GM12878 (cell line): ENCODE measurements around the gene DGKE. TPM values are rescaled to one million over a fixed set of nuclear protein-coding genes. Genes with fewer than 3 reads are reported as not detected.
A peak's percentile ranks its signal among the peaks of the same experiment; 100 is the strongest.

Experiments
- ATAC-seq: fragments of 200-7000 bp; cut with Tn5 transposase; 3 replicates; pipeline ENCODE4 v1.9.1; 2020; ENCODE audit warnings: mild to moderate bottlenecking, moderate library complexity
- BruUV-seq: library from RNA; stranded (reverse); fragments of 400-500 nt; replicated peaks from 2 replicates; lab custom pipeline; 2021; lab: Mats Ljungman, UMichigan
- CTCF ChIA-PET: fragments of 300-600 bp; sonication (Branson Sonifier 250); formaldehyde crosslinking; extraction: SDS; loops from one replicate; lab custom pipeline; 2021; ENCODE audit warnings: inconsistent platforms; lab: Yijun Ruan, JAX
- POLR2A ChIA-PET: fragments of 350-600 bp; formaldehyde crosslinking; extraction: SDS; loops from one replicate; lab custom pipeline; 2021; ENCODE audit warnings: inconsistent platforms; lab: Charles Lee
- RAD21 ChIA-PET: fragments of 300-600 bp; sonication (Branson Sonifier 250); formaldehyde crosslinking; loops from one replicate; lab custom pipeline; 2023; ENCODE audit warnings: antibody characterized with exemption; ENCODE audit not compliant: unreplicated experiment; lab: Charles Lee
- SMC1A ChIA-PET: fragments of 300-600 bp; sonication (Branson Sonifier 250); formaldehyde crosslinking; loops from one replicate; lab custom pipeline; 2023; ENCODE audit not compliant: unreplicated experiment, uncharacterized antibody; lab: Charles Lee
- DNase-seq: peaks from one replicate; pipeline ENCODE4 v3.0.0-alpha.2; 2011; ENCODE audit warnings: low read depth, low spot score
- FAIRE-seq: peaks from 3 replicates; lab custom pipeline; 2011; peaks lifted over from hg19 to GRCh38; lab: Jason Lieb, UNC
- H2AFZ ChIP-seq: 2 replicates; pipeline ENCODE4 v1.6.0; 2011; ENCODE audit warnings: low read depth, low read length, control low read depth; ENCODE audit not compliant: control insufficient read depth
- H3K27ac ChIP-seq: 2 replicates; pipeline ENCODE4 v1.5.1; 2011; ENCODE audit warnings: control low read depth; ENCODE audit not compliant: control insufficient read depth, insufficient read depth
- H3K27me3 ChIP-seq, 2 experiments: replicated peaks in 1 of 2; 2 replicates each; pipeline versions ENCODE4 v1.6.0 to v1.6.1; 2011; ENCODE audit warnings: low read length in 1 of 2; ENCODE audit not compliant: control insufficient read depth in 2 of 2, insufficient read depth in 2 of 2
- H3K36me3 ChIP-seq, 2 experiments: 2 replicates each; pipeline ENCODE4 v1.5.1; 2011; ENCODE audit warnings: low read length in 1 of 2; ENCODE audit not compliant: control insufficient read depth in 2 of 2, insufficient read depth in 2 of 2
- H3K4me1 ChIP-seq: 2 replicates; pipeline ENCODE4 v1.6.1; 2011; ENCODE audit warnings: mild to moderate bottlenecking, low read length, moderate library complexity, mixed read lengths; ENCODE audit not compliant: control insufficient read depth, insufficient read depth
- H3K4me2 ChIP-seq: 2 replicates; pipeline ENCODE4 v1.6.0; 2011; ENCODE audit warnings: control low read depth; ENCODE audit not compliant: control insufficient read depth, insufficient read depth
- H3K4me3 ChIP-seq: fragments of 200-600 bp; sonication (generic); 2 replicates; pipeline ENCODE4 v1.5.1; 2016
- H3K79me2 ChIP-seq: 2 replicates; pipeline ENCODE4 v1.6.0; 2011; ENCODE audit warnings: low read length; ENCODE audit not compliant: control insufficient read depth, insufficient read depth
- H3K9ac ChIP-seq: 2 replicates; pipeline ENCODE4 v1.8.0; 2011; ENCODE audit warnings: low read length, control low read depth, mixed read lengths; ENCODE audit not compliant: control insufficient read depth, insufficient read depth
- H3K9me3 ChIP-seq: replicated peaks from 3 replicates; pipeline ENCODE4 v1.5.1; 2011; ENCODE audit warnings: mild to moderate bottlenecking, low read length; ENCODE audit not compliant: control insufficient read depth, insufficient read depth
- H4K20me1 ChIP-seq: 2 replicates; pipeline ENCODE4 v1.6.0; 2011; ENCODE audit not compliant: control insufficient read depth, insufficient read depth
- BACH1 ChIP-seq: fragments of 450-650 bp; IDR thresholded peaks from 2 replicates; pipeline ENCODE4 v1.6.1; 2017; ENCODE audit warnings: mild to moderate bottlenecking, borderline replicate concordance
- CHD1 ChIP-seq: IDR thresholded peaks from 2 replicates; pipeline ENCODE4 v1.6.1; 2012; ENCODE audit warnings: low read depth, low read length, improper control_type of control experiment
- FOXK2 ChIP-seq: fragments of 450-650 bp; IDR thresholded peaks from 2 replicates; pipeline ENCODE4 v1.6.1; 2017; ENCODE audit warnings: mild to moderate bottlenecking, moderate library complexity
- GABPA ChIP-seq: IDR thresholded peaks from 2 replicates; pipeline ENCODE4 v1.6.1; 2014; ENCODE audit warnings: antibody characterized with exemption, low read depth, mild to moderate bottlenecking, inconsistent platforms
- HDAC2 ChIP-seq: fragments of 200-600 bp; sonication (generic); IDR thresholded peaks from 2 replicates; pipeline ENCODE4 v1.6.1; 2017
- HDGF ChIP-seq: fragments of 450-650 bp; IDR thresholded peaks from 2 replicates; pipeline ENCODE4 v1.6.1; 2016; ENCODE audit warnings: antibody characterized with exemption
- IKZF1 ChIP-seq: fragments of 450-650 bp; conservative IDR thresholded peaks from 2 replicates; pipeline ENCODE4 v1.6.1; 2017; ENCODE audit warnings: antibody characterized with exemption, mild to moderate bottlenecking
- IKZF2 ChIP-seq, 2 experiments: fragments of 450-650 bp; IDR thresholded peaks; 2 replicates each; pipeline ENCODE4 v1.6.1; 2017; ENCODE audit warnings: mild to moderate bottlenecking in 2 of 2, moderate library complexity in 2 of 2
- LARP7 ChIP-seq: fragments of 450-650 bp; IDR thresholded peaks from 2 replicates; pipeline ENCODE4 v1.6.1; 2017; ENCODE audit warnings: mild to moderate bottlenecking
- NR2C1 ChIP-seq: fragments of 450-650 bp; IDR thresholded peaks from 2 replicates; pipeline ENCODE4 v1.6.1; 2017; ENCODE audit warnings: antibody characterized with exemption, mild to moderate bottlenecking, moderate library complexity
- NR2F1 ChIP-seq: fragments of 450-650 bp; conservative IDR thresholded peaks from 2 replicates; pipeline ENCODE4 v1.6.1; 2017; ENCODE audit warnings: mild to moderate bottlenecking
- TCF12 ChIP-seq: IDR thresholded peaks from 2 replicates; pipeline ENCODE4 v1.6.1; 2011; ENCODE audit warnings: low read depth, mild to moderate bottlenecking, low read length
- WGBS: methylation state at CpG from one replicate; pipeline ENCODE4 v1.1.6; 2016; ENCODE audit warnings: low lambda C conversion rate; ENCODE audit not compliant: insufficient replicate concordance, insufficient coverage; ENCODE audit errors: missing lambda C conversion rate; 5-methylcytosine and 5-hydroxymethylcytosine counted together
- in situ Hi-C: fragments of 300-500 bp; cut with MboI; formaldehyde crosslinking; loops from 9 replicates; pipeline ENCODE4 v1.14.3; 2018; ENCODE audit warnings: mixed read lengths
- intact Hi-C: fragments of 100-400 bp; cut with micrococcal nuclease; formaldehyde crosslinking; loops from one replicate; pipeline ENCODE4 v1.14.2; 2022; ENCODE audit not compliant: unreplicated experiment
- polyA plus RNA-seq, 11 experiments: library from polyadenylated mRNA; depleted of rRNA in 4 of 11; unstranded in 6 of 11; stranded (reverse) in 5 of 11; fragments of >200 nt; fragmentation: Nextera tagmentation in 4 of 11; fragmentation: Illumina TruSeq in 1 of 11; extraction: Ambion mirVana in 4 of 11; extraction: Trizol in 1 of 11; gene quantifications; 1 replicate in 1 of 11; 2 replicates in 10 of 11; pipeline versions ENCODE4 v1.2.1 to v1.2.3, GENCODE V29; 2011 to 2016; ENCODE audit warnings: inconsistent platforms in 2 of 11, missing spikeins in 2 of 11, low read depth in 1 of 11
- total RNA-seq, 4 experiments: library from RNA; depleted of rRNA in 3 of 4; stranded (reverse); fragments of >200 nt in 3 of 4; fragmentation: Illumina TruSeq in 1 of 4; extraction: Trizol in 1 of 4; gene quantifications; 2 replicates each; pipeline versions ENCODE4 v1.2.1 to v1.2.3, GENCODE V29; 2013 to 2021
- TF ChIP-seq, protein P1 (sequence below): fragments of 150-350 bp; IDR thresholded peaks from 2 replicates; pipeline ENCODE4 v1.6.1; 2014; ENCODE audit warnings: mild to moderate bottlenecking, low read depth, low read length
- TF ChIP-seq, protein P2 (sequence below), 3 experiments: IDR thresholded peaks in 2 of 3; conservative IDR thresholded peaks in 1 of 3; 2 replicates each; pipeline ENCODE4 v1.5.1; 2011; ENCODE audit warnings: low read depth in 3 of 3, low read length in 3 of 3, mild to moderate bottlenecking in 3 of 3, control low read depth in 2 of 3, moderate library complexity in 2 of 3, inconsistent platforms in 1 of 3, mixed read lengths in 1 of 3; ENCODE audit not compliant: control insufficient read depth in 2 of 3, insufficient read depth in 1 of 3; ENCODE audit errors: extremely low read depth in 1 of 3
- TF ChIP-seq, protein P3 (sequence below): fragments of 450-650 bp; IDR thresholded peaks from 2 replicates; pipeline ENCODE4 v1.6.1; 2017; ENCODE audit warnings: low read depth, mild to moderate bottlenecking, moderate library complexity

DGKE gene
- total and polyA plus RNA-seq, 10 of the 15 experiments (the other 5 are each of a cell fraction or from before 2014, with no cell fraction given): 2.8 to 18.0 (median 11.6) TPM

DNA sequence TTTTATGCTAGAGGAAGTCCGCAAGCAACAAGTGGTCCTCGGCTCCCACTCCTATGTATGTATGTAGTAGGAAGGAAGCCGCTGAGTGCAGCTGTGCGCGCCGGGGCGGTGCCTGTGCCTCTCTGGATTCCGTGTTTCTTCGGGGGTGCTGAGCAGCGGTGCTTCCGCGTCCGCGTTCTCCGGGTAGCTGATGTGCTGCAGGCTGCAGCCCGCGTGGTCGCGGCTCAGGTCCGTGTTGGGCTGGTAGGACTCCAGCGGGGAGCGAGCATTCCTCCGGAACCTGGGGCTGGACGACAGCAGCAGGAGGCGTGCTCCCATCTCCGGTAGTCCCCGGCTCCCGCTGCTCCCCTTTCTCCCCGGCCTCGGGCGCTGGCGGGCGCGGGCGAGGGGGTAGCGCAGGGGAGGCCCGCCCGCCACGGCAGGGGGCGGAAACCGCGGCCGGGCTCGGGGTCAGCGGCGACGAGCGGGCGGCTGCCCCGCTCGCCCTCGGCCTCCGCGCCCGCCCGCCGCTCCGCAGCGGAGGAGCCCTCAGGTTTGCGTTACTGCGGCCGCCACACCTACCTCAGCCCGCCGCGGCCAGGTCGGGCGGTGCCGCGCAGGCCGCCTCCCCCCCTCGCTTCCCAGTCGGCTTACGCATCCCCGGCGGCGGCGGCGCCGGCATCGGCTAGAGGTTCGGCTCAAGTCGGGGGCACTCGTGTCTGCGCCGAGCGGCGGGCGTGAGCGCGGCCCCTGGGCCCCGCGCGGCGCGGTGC, 718 bp upstream of the DGKE start (continued):
- TF ChIP-seq CHD1 (no peak), NR2C1 (peak; percentile 35; the same call in 1 of the 2 replicates), HDGF (no peak), NR2F1 (peak; percentile 86), HDAC2 (no peak), FOXK2 (no peak)
- TF ChIP-seq, protein P1, sequence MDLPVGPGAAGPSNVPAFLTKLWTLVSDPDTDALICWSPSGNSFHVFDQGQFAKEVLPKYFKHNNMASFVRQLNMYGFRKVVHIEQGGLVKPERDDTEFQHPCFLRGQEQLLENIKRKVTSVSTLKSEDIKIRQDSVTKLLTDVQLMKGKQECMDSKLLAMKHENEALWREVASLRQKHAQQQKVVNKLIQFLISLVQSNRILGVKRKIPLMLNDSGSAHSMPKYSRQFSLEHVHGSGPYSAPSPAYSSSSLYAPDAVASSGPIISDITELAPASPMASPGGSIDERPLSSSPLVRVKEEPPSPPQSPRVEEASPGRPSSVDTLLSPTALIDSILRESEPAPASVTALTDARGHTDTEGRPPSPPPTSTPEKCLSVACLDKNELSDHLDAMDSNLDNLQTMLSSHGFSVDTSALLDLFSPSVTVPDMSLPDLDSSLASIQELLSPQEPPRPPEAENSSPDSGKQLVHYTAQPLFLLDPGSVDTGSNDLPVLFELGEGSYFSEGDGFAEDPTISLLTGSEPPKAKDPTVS: no peak; the same call in 1 of the 2 replicates

DNA sequence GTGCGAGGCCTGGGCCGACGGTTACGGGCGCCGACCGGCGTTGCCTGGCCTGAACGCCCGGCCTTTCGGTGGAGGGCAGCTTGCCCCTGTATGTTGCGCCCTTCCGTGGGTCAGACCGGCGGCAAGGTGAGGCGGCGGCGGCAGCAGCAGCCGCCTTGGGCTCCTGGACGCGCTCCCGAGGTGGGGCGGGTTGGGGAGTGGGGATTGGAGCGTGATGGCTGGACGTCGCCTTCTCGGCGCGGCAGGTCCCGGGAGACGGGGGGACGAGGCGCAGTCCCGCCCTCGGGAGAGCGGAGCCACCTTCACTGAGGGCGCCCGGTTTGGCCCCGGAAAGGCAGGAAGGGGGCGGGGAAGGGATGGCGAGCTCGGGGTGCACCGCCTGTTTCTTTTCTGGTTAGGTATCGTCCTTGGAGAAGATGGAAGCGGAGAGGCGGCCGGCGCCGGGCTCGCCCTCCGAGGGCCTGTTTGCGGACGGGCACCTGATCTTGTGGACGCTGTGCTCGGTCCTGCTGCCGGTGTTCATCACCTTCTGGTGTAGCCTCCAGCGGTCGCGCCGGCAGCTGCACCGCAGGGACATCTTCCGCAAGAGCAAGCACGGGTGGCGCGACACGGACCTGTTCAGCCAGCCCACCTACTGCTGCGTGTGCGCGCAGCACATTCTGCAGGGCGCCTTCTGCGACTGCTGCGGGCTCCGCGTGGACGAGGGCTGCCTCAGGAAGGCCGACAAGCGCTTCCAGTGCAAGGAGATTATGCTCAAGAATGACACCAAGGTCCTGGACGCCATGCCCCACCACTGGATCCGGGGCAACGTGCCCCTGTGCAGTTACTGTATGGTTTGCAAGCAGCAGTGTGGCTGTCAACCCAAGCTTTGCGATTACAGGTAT, 671 bp downstream of the DGKE start:
- POLR2A ChIA-PET: interaction anchor here (1.5 to 2.1 kb wide), 5 partner anchors 8 to 246 kb away, joined by 3 to 8 read pairs (median 7); partner anchors contain the start of gene SCPEP1
- TF ChIP-seq, protein P2, sequence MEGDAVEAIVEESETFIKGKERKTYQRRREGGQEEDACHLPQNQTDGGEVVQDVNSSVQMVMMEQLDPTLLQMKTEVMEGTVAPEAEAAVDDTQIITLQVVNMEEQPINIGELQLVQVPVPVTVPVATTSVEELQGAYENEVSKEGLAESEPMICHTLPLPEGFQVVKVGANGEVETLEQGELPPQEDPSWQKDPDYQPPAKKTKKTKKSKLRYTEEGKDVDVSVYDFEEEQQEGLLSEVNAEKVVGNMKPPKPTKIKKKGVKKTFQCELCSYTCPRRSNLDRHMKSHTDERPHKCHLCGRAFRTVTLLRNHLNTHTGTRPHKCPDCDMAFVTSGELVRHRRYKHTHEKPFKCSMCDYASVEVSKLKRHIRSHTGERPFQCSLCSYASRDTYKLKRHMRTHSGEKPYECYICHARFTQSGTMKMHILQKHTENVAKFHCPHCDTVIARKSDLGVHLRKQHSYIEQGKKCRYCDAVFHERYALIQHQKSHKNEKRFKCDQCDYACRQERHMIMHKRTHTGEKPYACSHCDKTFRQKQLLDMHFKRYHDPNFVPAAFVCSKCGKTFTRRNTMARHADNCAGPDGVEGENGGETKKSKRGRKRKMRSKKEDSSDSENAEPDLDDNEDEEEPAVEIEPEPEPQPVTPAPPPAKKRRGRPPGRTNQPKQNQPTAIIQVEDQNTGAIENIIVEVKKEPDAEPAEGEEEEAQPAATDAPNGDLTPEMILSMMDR (IDR thresholded peaks at IDR 0.05 in 2 of 3, conservative IDR thresholded peaks at IDR 0.05 in 1 of 3; ENCODE audit: control insufficient read depth in 2 of 3, extremely low read depth in 1 of 3, insufficient read depth in 1 of 3, low read depth in 3 of 3, low read length in 3 of 3): peak in 2 of 3 experiments; percentile 22 to 43; a peak in 2 of 6 replicates
- TF ChIP-seq, protein P3, sequence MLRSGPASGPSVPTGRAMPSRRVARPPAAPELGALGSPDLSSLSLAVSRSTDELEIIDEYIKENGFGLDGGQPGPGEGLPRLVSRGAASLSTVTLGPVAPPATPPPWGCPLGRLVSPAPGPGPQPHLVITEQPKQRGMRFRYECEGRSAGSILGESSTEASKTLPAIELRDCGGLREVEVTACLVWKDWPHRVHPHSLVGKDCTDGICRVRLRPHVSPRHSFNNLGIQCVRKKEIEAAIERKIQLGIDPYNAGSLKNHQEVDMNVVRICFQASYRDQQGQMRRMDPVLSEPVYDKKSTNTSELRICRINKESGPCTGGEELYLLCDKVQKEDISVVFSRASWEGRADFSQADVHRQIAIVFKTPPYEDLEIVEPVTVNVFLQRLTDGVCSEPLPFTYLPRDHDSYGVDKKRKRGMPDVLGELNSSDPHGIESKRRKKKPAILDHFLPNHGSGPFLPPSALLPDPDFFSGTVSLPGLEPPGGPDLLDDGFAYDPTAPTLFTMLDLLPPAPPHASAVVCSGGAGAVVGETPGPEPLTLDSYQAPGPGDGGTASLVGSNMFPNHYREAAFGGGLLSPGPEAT: peak; percentile 22; the same call in 1 of the 2 replicates
- TF ChIP-seq LARP7 (0 out of 2 replicates have a peak, but pooled peaks have one; percentile 52), BACH1 (peak; percentile 22; the same call in 1 of the 2 replicates), TCF12 (0 out of 2 replicates have a peak, but pooled peaks have one; percentile 50), IKZF1 (peak; percentile 68), IKZF2 (IDR thresholded peaks at IDR 0.05) (peak in 1 of 2 experiments; percentile 20; a peak in 1 of 4 replicates), GABPA (peak; percentile 71)

More for the DNA sequence above, 671 bp downstream of the DGKE start:
- DNase-seq (peak; percentile 31), FAIRE-seq (peak; percentile 64), ATAC-seq (peak; percentile 67)
- Histone ChIP-seq H3K4me1 (peaks cover 27% of the 10 kb centered on the region), H3K79me2 (peaks cover 72% of the 10 kb centered on the region), H3K4me2 (peak overlapping the region; percentile 84), H3K36me3 (no peaks in the 10 kb centered on the region; a peak in 1 of 4 replicates), H3K4me3 (peak overlapping the region; percentile 67), H3K9me3 (no peaks in the 10 kb centered on the region), H3K9ac (peak overlapping the region; percentile 72), H2AFZ (peak overlapping the region; percentile 85), H3K27ac (peak overlapping the region; percentile 74), H4K20me1 (no peaks in the 10 kb centered on the region), H3K27me3 (no peaks in the 10 kb centered on the region)
- RAD21 ChIA-PET: interaction anchor here (0.8 to 2.1 kb wide), 7 partner anchors 10 to 144 kb away, joined by 3 to 8 read pairs (median 6); partner anchors contain the start of gene TRIM25
- intact Hi-C loops (loop anchor here (10.0 kb wide), 1 partner anchor 250 kb away; the partner anchor contains the start of gene AKAP1), in situ Hi-C loops (no loop called here)
- CTCF ChIA-PET: interaction anchor here (0.9 to 3.4 kb wide), 6 partner anchors 11 to 105 kb away, joined by 3 to 14 read pairs (median 4); no protein-coding TSS in a partner anchor
- 2% methylated on average over 78 of the region's 81 CpGs for WGBS
- SMC1A ChIA-PET: interaction anchor here (0.8 to 2.2 kb wide), 7 partner anchors 10 to 204 kb away, joined by 3 to 10 read pairs (median 4); no protein-coding TSS in a partner anchor
- no TSS peak for BruUV-seq
